Transverse colon (tissue), 4 donors: ENCODE measurements around the gene SFXN5. TPM values are rescaled to one million over a fixed set of nuclear protein-coding genes. Genes with fewer than 3 reads are reported as not detected.
A peak's percentile ranks its signal among the peaks of the same experiment; 100 is the strongest.

ENCODE experiments used
- DNase-seq: peaks from one replicate; pipeline ENCODE4 v3.0.0-alpha.2; 2019
- H3K27ac ChIP-seq, 4 donors: fragments of 200-600 bp; sonication (generic); 2 replicates each; pipeline ENCODE4 v1.5.1; 2016 to 2018; ENCODE audit warnings: inconsistent platforms in 4 of 4
- H3K27me3 ChIP-seq: fragments of 200-600 bp; sonication (generic); 2 replicates; pipeline ENCODE4 v1.5.1; 2017; ENCODE audit warnings: inconsistent platforms
- H3K36me3 ChIP-seq, 4 donors: fragments of 200-600 bp; sonication (generic); 2 replicates each; pipeline ENCODE4 v1.5.1; 2017 to 2019; ENCODE audit warnings: inconsistent platforms in 4 of 4
- H3K4me1 ChIP-seq, 4 donors: fragments of 200-600 bp; sonication (generic); 2 replicates each; pipeline ENCODE4 v1.5.1; 2017 to 2020; ENCODE audit warnings: inconsistent platforms in 4 of 4
- H3K4me3 ChIP-seq, 4 donors: fragments of 200-600 bp; sonication (generic); 1 replicate in 1 of 4; 2 replicates in 3 of 4; pipeline versions ENCODE4 v1.5.1 to v1.6.1; 2017 to 2019; ENCODE audit warnings: inconsistent platforms in 4 of 4
- H3K9me3 ChIP-seq, 2 donors: fragments of 200-600 bp; sonication (generic); 2 replicates each; pipeline ENCODE4 v1.5.1; 2017 to 2019; ENCODE audit warnings: inconsistent platforms in 2 of 2
- EP300 ChIP-seq: sonication (generic); formaldehyde crosslinking; IDR thresholded peaks from one replicate; pipeline ENCODE4 v1.6.1; 2017; ENCODE audit warnings: antibody characterized with exemption, low read depth
- POLR2A ChIP-seq: fragments of 450-650 bp; IDR thresholded peaks from one replicate; pipeline ENCODE4 v1.6.1; 2016; ENCODE audit warnings: antibody characterized with exemption, mild to moderate bottlenecking, moderate library complexity
- POLR2AphosphoS5 ChIP-seq, 3 donors: sonication (generic); formaldehyde crosslinking; IDR thresholded peaks; one replicate each; pipeline ENCODE4 v1.6.1; 2016; ENCODE audit warnings: antibody characterized with exemption in 3 of 3
- WGBS, 2 donors: methylation state at CpG; one replicate each; pipeline ENCODE4 v1.1.5; 2018; ENCODE audit warnings: low coverage in 1 of 2; 5-methylcytosine and 5-hydroxymethylcytosine counted together
- in situ Hi-C, 4 donors: fragments of 200-750 bp; cut with MboI; loops; one replicate each; pipeline versions ENCODE4 v1.15.0 to v1.15.1; 2017; ENCODE audit warnings: low sequenced_read_pairs in 3 of 4, low pct_ligation_motif_present in 1 of 4, low pct_unique_long_range_greater_than_20kb in 1 of 4
- intact Hi-C: fragments of 100-400 bp; cut with DNase I; formaldehyde crosslinking; loops from one replicate; pipeline ENCODE4 v1.15.1; 2023; ENCODE audit warnings: low total_unique reads
- total RNA-seq, 4 donors: library from RNA; depleted of rRNA; stranded (reverse); fragments of >200 nt; gene quantifications; one replicate each; pipeline ENCODE4 v1.1.0, GENCODE V29; 2016
- TF ChIP-seq, protein P1 (sequence below), 5 experiments: fragments of 200-600 bp in 3 of 5; fragments of 450-650 bp in 2 of 5; sonication (generic) in 3 of 5; IDR thresholded peaks; 1 replicate in 2 of 5; 2 replicates in 3 of 5; pipeline ENCODE4 v1.5.1; 2016 to 2017; ENCODE audit warnings: antibody characterized with exemption in 5 of 5, inconsistent platforms in 3 of 5, mild to moderate bottlenecking in 2 of 5, moderate library complexity in 1 of 5

Gene SFXN5
- total RNA-seq, 4 donors from 2014 or later, result 12.3 to 98.4 (median 42.7) TPM

- Histone ChIP-seq H3K4me1 (peaks cover 21 to 53% (median 49%) of the 10 kb centered on the region in 4 donors), H3K4me3 (no peak overlapping the region), H3K36me3 (no peaks in the 10 kb centered on the region), H3K9me3 (no peaks in the 10 kb centered on the region), H3K27me3 (peaks cover 100% of the 10 kb centered on the region), H3K27ac (no peak overlapping the region)
- WGBS, 2 donors, result 23% methylated on average over 15 of the region's 15 CpGs; no CpG with 5 or more reads in 1 of the 2 donors
- DNase-seq, result no peak
- TF ChIP-seq POLR2A (no peak), EP300 (no peak), POLR2AphosphoS5 (IDR thresholded peaks at IDR 0.05) (no peak)
- TF ChIP-seq, protein P1, sequence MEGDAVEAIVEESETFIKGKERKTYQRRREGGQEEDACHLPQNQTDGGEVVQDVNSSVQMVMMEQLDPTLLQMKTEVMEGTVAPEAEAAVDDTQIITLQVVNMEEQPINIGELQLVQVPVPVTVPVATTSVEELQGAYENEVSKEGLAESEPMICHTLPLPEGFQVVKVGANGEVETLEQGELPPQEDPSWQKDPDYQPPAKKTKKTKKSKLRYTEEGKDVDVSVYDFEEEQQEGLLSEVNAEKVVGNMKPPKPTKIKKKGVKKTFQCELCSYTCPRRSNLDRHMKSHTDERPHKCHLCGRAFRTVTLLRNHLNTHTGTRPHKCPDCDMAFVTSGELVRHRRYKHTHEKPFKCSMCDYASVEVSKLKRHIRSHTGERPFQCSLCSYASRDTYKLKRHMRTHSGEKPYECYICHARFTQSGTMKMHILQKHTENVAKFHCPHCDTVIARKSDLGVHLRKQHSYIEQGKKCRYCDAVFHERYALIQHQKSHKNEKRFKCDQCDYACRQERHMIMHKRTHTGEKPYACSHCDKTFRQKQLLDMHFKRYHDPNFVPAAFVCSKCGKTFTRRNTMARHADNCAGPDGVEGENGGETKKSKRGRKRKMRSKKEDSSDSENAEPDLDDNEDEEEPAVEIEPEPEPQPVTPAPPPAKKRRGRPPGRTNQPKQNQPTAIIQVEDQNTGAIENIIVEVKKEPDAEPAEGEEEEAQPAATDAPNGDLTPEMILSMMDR (IDR thresholded peaks at IDR 0.05), result no peak
- in situ Hi-C loops (no loop called here), intact Hi-C loops (no loop called here)
Measured at GRCh38 chr2:72921088-72921851, 150.2 kb downstream of the SFXN5 start.

- Histone ChIP-seq H3K4me1 (peaks cover 22 to 60% (median 57%) of the 10 kb centered on the region in 4 donors), H3K4me3 (peak overlapping the region in 1 of 4 donors; percentile 40), H3K36me3 (no peaks in the 10 kb centered on the region), H3K27ac (no peak overlapping the region), H3K27me3 (peaks cover 100% of the 10 kb centered on the region), H3K9me3 (no peaks in the 10 kb centered on the region)
- intact Hi-C loops, result no loop called here
- 4% methylated on average over 52 of the region's 77 CpGs; no CpG with 5 or more reads in 1 of the 2 donors for WGBS, 2 donors
- DNase-seq, result no peak
- in situ Hi-C loops, result no loop called here
- TF ChIP-seq POLR2A (no peak), POLR2AphosphoS5 (IDR thresholded peaks at IDR 0.05) (peak in 1 of 3 donors; percentile 45)
Measured at GRCh38 chr2:72920318-72921087, 151.0 kb downstream of the SFXN5 start.

- DNase-seq, result no peak
- Histone ChIP-seq H3K36me3 (no peaks in the 10 kb centered on the region), H3K4me1 (peaks cover 21 to 65% (median 59%) of the 10 kb centered on the region in 4 donors), H3K27me3 (peaks cover 100% of the 10 kb centered on the region), H3K9me3 (no peaks in the 10 kb centered on the region), H3K27ac (no peak overlapping the region), H3K4me3 (peak overlapping the region in 1 of 4 donors; percentile 40)
- in situ Hi-C loops, result no loop called here
- intact Hi-C loops, result no loop called here
- 13 to 14% methylated on average over 5 to 44 of the region's 48 CpGs for WGBS, 2 donors
- peak in 1 of 3 donors; percentile 18 for TF ChIP-seq POLR2AphosphoS5 (IDR thresholded peaks at IDR 0.05)
- TF ChIP-seq, protein P1 (IDR thresholded peaks at IDR 0.05), result no peak
Measured at GRCh38 chr2:72919414-72920317, 151.8 kb downstream of the SFXN5 start.

GRCh38 chr2:72917877-72918553, 153.5 kb downstream of the SFXN5 start:
- in situ Hi-C loops, result no loop called here
- 1% methylated on average over 38 of the region's 89 CpGs; no CpG with 5 or more reads in 1 of the 2 donors for WGBS, 2 donors

More at GRCh38 chr2:72917877-72918553, 153.5 kb downstream of the SFXN5 start:
- no peak for DNase-seq
- no peaks in the 10 kb centered on the region for H3K9me3 ChIP-seq
- peaks cover 13 to 55% (median 50%) of the 10 kb centered on the region in 4 donors for H3K4me1 ChIP-seq
- peaks cover 100% of the 10 kb centered on the region for H3K27me3 ChIP-seq
- TF ChIP-seq POLR2A (no peak), POLR2AphosphoS5 (IDR thresholded peaks at IDR 0.05) (no peak), EP300 (no peak)
- TF ChIP-seq, protein P1 (IDR thresholded peaks at IDR 0.05), result no peak
- no peak overlapping the region for H3K27ac ChIP-seq
- intact Hi-C loops, result no loop called here
- peak overlapping the region in 3 of 4 donors; percentile 20 to 51 (median 38) for H3K4me3 ChIP-seq
- no peaks in the 10 kb centered on the region for H3K36me3 ChIP-seq
